Measurements from ENCODE around the gene TTC22.
"Not testable (repeated sequence)": the region's sequence is repeated elsewhere in the genome, so short reads cannot be mapped to it uniquely, and the experiment has no call there.

TTC22 gene

GRCh38 chr1:54787604-54788003 lies 13.5 kb downstream of the TTC22 start:
- no peaks in the 10 kb centered on the region for H3K36me3 ChIP-seq
- H3K4me2 ChIP-seq, result no peak overlapping the region
- no peak overlapping the region for H3K27ac ChIP-seq
- TF ChIP-seq Cebpa-rat (IDR thresholded peaks at IDR 0.05), result no peak
- no peaks in the 10 kb centered on the region for H3K27me3 ChIP-seq
- H3K4me1 ChIP-seq, result no peaks in the 10 kb centered on the region
- no peaks in the 10 kb centered on the region for H4K20me1 ChIP-seq
- no peak overlapping the region for H3K9ac ChIP-seq
- no peak overlapping the region for H3K4me3 ChIP-seq
- H3K9me3 ChIP-seq, result no peaks in the 10 kb centered on the region

GRCh38 chr1:54786778-54787177 lies 14.3 kb downstream of the TTC22 start:
- Histone ChIP-seq H3K4me3 (no peak overlapping the region), H3K9ac (no peak overlapping the region), H3K36me3 (no peaks in the 10 kb centered on the region), H3K27me3 (no peaks in the 10 kb centered on the region), H3K4me1 (no peaks in the 10 kb centered on the region), H3K27ac (no peak overlapping the region), H4K20me1 (no peaks in the 10 kb centered on the region), H3K4me2 (no peak overlapping the region), H3K9me3 (no peaks in the 10 kb centered on the region)
- no peak for TF ChIP-seq Cebpa-rat (IDR thresholded peaks at IDR 0.05)

GRCh38 chr1:54784066-54784465 lies 17.1 kb downstream of the TTC22 start:
- no peaks in the 10 kb centered on the region for H3K4me1 ChIP-seq
- no peak for TF ChIP-seq Cebpa-rat (IDR thresholded peaks at IDR 0.05)
- H3K36me3 ChIP-seq, result no peaks in the 10 kb centered on the region
- no peaks in the 10 kb centered on the region for H3K27me3 ChIP-seq
- H3K4me2 ChIP-seq, result no peak overlapping the region
- H3K4me3 ChIP-seq, result no peak overlapping the region
- H3K9ac ChIP-seq, result no peak overlapping the region
- no peak overlapping the region for H3K27ac ChIP-seq
- H3K9me3 ChIP-seq, result no peaks in the 10 kb centered on the region
- no peaks in the 10 kb centered on the region for H4K20me1 ChIP-seq

GRCh38 chr1:54782588-54782987 lies 18.5 kb downstream of the TTC22 start:
- Histone ChIP-seq H3K4me1 (no peaks in the 10 kb centered on the region), H3K27ac (no peak overlapping the region), H3K27me3 (no peaks in the 10 kb centered on the region), H3K9ac (no peak overlapping the region), H4K20me1 (no peaks in the 10 kb centered on the region), H3K4me2 (no peak overlapping the region), H3K9me3 (no peaks in the 10 kb centered on the region), H3K4me3 (no peak overlapping the region), H3K36me3 (no peaks in the 10 kb centered on the region)
- no peak for TF ChIP-seq Cebpa-rat (IDR thresholded peaks at IDR 0.05)

GRCh38 chr1:54782156-54782555 lies 19.0 kb downstream of the TTC22 start:
- no peak overlapping the region for H3K4me2 ChIP-seq
- no peak overlapping the region for H3K9ac ChIP-seq
- no peak for TF ChIP-seq Cebpa-rat (IDR thresholded peaks at IDR 0.05)
- no peaks in the 10 kb centered on the region for H3K9me3 ChIP-seq
- H3K27me3 ChIP-seq, result no peaks in the 10 kb centered on the region
- no peaks in the 10 kb centered on the region for H4K20me1 ChIP-seq
- H3K27ac ChIP-seq, result no peak overlapping the region
- no peak overlapping the region for H3K4me3 ChIP-seq
- no peaks in the 10 kb centered on the region for H3K36me3 ChIP-seq
- H3K4me1 ChIP-seq, result no peaks in the 10 kb centered on the region

- Histone ChIP-seq H3K4me1 (no peaks in the 10 kb centered on the region), H3K4me3 (no peak overlapping the region), H3K36me3 (no peaks in the 10 kb centered on the region), H3K27me3 (no peaks in the 10 kb centered on the region), H3K27ac (no peak overlapping the region), H3K9ac (no peak overlapping the region), H3K4me2 (no peak overlapping the region), H4K20me1 (no peaks in the 10 kb centered on the region), H3K9me3 (no peaks in the 10 kb centered on the region)
- no peak for TF ChIP-seq Cebpa-rat (IDR thresholded peaks at IDR 0.05)
These were observed 19.9 kb downstream of the TTC22 start for GRCh38 chr1:54781023-54781723.

- TF ChIP-seq Cebpa-rat (IDR thresholded peaks at IDR 0.05), result no peak
- H3K9ac ChIP-seq, result no peak overlapping the region
- H4K20me1 ChIP-seq, result no peaks in the 10 kb centered on the region
- no peaks in the 10 kb centered on the region for H3K36me3 ChIP-seq
- H3K27ac ChIP-seq, result no peak overlapping the region
- no peaks in the 10 kb centered on the region for H3K27me3 ChIP-seq
- no peak overlapping the region for H3K4me3 ChIP-seq
- H3K9me3 ChIP-seq, result no peaks in the 10 kb centered on the region
- no peak overlapping the region for H3K4me2 ChIP-seq
- H3K4me1 ChIP-seq, result no peaks in the 10 kb centered on the region
These were observed 23.7 kb downstream of the TTC22 start for GRCh38 chr1:54777431-54777830.

GRCh38 chr1:54777011-54777410 lies 24.1 kb downstream of the TTC22 start:
- Histone ChIP-seq H4K20me1 (no peaks in the 10 kb centered on the region), H3K4me3 (no peak overlapping the region), H3K27me3 (no peaks in the 10 kb centered on the region), H3K36me3 (no peaks in the 10 kb centered on the region), H3K4me2 (no peak overlapping the region), H3K9me3 (no peaks in the 10 kb centered on the region), H3K27ac (no peak overlapping the region), H3K9ac (no peak overlapping the region), H3K4me1 (no peaks in the 10 kb centered on the region)
- no peak for TF ChIP-seq Cebpa-rat (IDR thresholded peaks at IDR 0.05)

- H3K27ac ChIP-seq, H3K9ac ChIP-seq, H3K27me3 ChIP-seq, H4K20me1 ChIP-seq, H3K4me1 ChIP-seq, H3K9me3 ChIP-seq, H3K36me3 ChIP-seq, H3K4me3 ChIP-seq, H3K4me2 ChIP-seq: not testable (repeated sequence)
These were observed 25.0 kb downstream of the TTC22 start for GRCh38 chr1:54775828-54776721.

GRCh38 chr1:54774820-54775498 lies 26.2 kb downstream of the TTC22 start:
- TF ChIP-seq Cebpa-rat (IDR thresholded peaks at IDR 0.05), result no peak
- Histone ChIP-seq H3K36me3 (no peaks in the 10 kb centered on the region), H4K20me1 (no peaks in the 10 kb centered on the region), H3K4me3 (no peak overlapping the region), H3K27ac (no peak overlapping the region), H3K9me3 (no peaks in the 10 kb centered on the region), H3K4me2 (no peak overlapping the region), H3K9ac (no peak overlapping the region), H3K4me1 (no peaks in the 10 kb centered on the region), H3K27me3 (no peaks in the 10 kb centered on the region)
